Kidney (tissue), 14 donors: Measurements from ENCODE around the gene SYT14. TPM values are rescaled to one million over a fixed set of nuclear protein-coding genes. Genes with fewer than 3 reads are reported as not detected.

Experiments used
- DNase-seq, 5 donors: peaks; one replicate each; pipeline ENCODE4 v3.0.0-alpha.2; 2013 to 2020
- FAIRE-seq: peaks from 2 replicates; lab custom pipeline; 2012; peaks lifted over from hg19 to GRCh38; lab: Jason Lieb, UNC
- H3K27ac ChIP-seq, 2 donors: one replicate each; pipeline ENCODE4 v1.7.0; 2013; ENCODE audit warnings: low read depth in 2 of 2, low read length in 2 of 2, inconsistent platforms in 1 of 2
- H3K27me3 ChIP-seq: one replicate; pipeline ENCODE4 v1.7.1; 2013; ENCODE audit warnings: low read length, inconsistent platforms; ENCODE audit not compliant: control insufficient read depth, insufficient read depth
- H3K36me3 ChIP-seq, 3 donors: one replicate each; pipeline versions ENCODE4 v1.7.0 to v1.7.1; 2013; ENCODE audit warnings: low read length in 3 of 3, control low read depth in 1 of 3, inconsistent platforms in 1 of 3; ENCODE audit not compliant: insufficient read depth in 3 of 3, control insufficient read depth in 2 of 3
- H3K4me1 ChIP-seq, 3 donors: one replicate each; pipeline versions ENCODE4 v1.7.0 to v1.7.1; 2013; ENCODE audit warnings: low read length in 3 of 3, inconsistent platforms in 1 of 3, low read depth in 1 of 3; ENCODE audit not compliant: control insufficient read depth in 2 of 3, insufficient read depth in 2 of 3
- H3K4me3 ChIP-seq, 3 donors: one replicate each; pipeline versions ENCODE4 v1.7.0 to v1.8.1; 2013; ENCODE audit warnings: low read length in 3 of 3, control low read depth in 1 of 3, inconsistent platforms in 1 of 3
- H3K9ac ChIP-seq, 3 donors: one replicate each; pipeline versions ENCODE4 v1.7.0 to v1.7.1; 2013; ENCODE audit warnings: low read length in 3 of 3, control low read depth in 1 of 3, inconsistent platforms in 1 of 3
- H3K9me3 ChIP-seq, 3 donors: one replicate each; pipeline versions ENCODE4 v1.7.0 to v1.7.1; 2013; ENCODE audit warnings: low read length in 3 of 3, control low read depth in 1 of 3, inconsistent platforms in 1 of 3; ENCODE audit not compliant: control insufficient read depth in 2 of 3, insufficient read depth in 1 of 3
- CTCF ChIP-seq: IDR thresholded peaks from 3 replicates; pipeline ENCODE4 v1.5.1; 2012; ENCODE audit warnings: mild to moderate bottlenecking, moderate library complexity, borderline replicate concordance; ENCODE audit not compliant: insufficient read depth; ENCODE audit errors: extremely low read depth
- intact Hi-C: fragments of 100-400 bp; cut with DNase I; formaldehyde crosslinking; loops from one replicate; pipeline ENCODE4 v1.11.1; 2022
- polyA plus RNA-seq: library from polyadenylated mRNA; stranded (reverse); fragments of 350-450 nt; fragmentation: Illumina TruSeq; extraction: RNeasy Lipid Tissue Mini Kit (QIAGEN cat#74804); gene quantifications from one replicate; pipeline ENCODE4 v1.2.3, GENCODE V29; 2014; ENCODE audit warnings: low read depth, low replicate concordance; ENCODE audit not compliant: insufficient read depth
- total RNA-seq: library from RNA; stranded (reverse); fragmentation: NEBNext Ultra II Directional; extraction: Animal tissue kit (Norgen Biotek cat#: 25700); gene quantifications from one replicate; pipeline ENCODE4 v1.2.1, GENCODE V29; 2021
- donor health status: control.
- donor health status: control.
- donor health status: control.
- donor health status: control.
- donor health status: control.
- donor health status: DM: yes; HTN: yes; CAD: no.
- donor health status: Normal renal cell carcinoma (clear cell type).

The SYT14 gene
- total and polyA plus RNA-seq, 2 donors from 2014 or later = 0.22 to 1.3 TPM

DNA sequence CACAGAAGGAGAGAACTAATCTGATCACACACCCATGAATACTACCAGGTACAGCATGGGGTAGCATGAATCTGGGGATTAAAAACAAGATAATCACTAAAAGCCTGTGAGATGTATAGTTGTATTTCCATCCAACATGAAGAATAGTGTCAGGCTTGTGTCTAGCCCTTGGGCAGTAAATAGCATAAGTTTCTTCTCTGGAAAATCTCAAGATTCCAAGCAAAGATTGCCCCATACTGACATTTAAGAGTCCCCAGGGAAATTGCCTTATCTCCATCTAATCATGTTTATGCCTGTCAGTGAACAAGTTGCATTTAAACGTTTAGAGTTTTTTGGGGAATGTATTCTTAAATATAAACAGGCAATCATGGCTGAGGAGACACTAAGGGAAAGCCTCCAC lies 185.4 kb downstream of the SYT14 start:
- no peak for TF ChIP-seq CTCF
- Histone ChIP-seq H3K27me3 (no peaks in the 10 kb centered on the region), H3K9me3 (no peaks in the 10 kb centered on the region), H3K4me1 (no peaks in the 10 kb centered on the region), H3K36me3 (no peaks in the 10 kb centered on the region), H3K9ac (no peak overlapping the region), H3K4me3 (no peak overlapping the region), H3K27ac (no peak overlapping the region)
- FAIRE-seq (no peak), DNase-seq (no peak)
- intact Hi-C loops = no loop called here

DNA sequence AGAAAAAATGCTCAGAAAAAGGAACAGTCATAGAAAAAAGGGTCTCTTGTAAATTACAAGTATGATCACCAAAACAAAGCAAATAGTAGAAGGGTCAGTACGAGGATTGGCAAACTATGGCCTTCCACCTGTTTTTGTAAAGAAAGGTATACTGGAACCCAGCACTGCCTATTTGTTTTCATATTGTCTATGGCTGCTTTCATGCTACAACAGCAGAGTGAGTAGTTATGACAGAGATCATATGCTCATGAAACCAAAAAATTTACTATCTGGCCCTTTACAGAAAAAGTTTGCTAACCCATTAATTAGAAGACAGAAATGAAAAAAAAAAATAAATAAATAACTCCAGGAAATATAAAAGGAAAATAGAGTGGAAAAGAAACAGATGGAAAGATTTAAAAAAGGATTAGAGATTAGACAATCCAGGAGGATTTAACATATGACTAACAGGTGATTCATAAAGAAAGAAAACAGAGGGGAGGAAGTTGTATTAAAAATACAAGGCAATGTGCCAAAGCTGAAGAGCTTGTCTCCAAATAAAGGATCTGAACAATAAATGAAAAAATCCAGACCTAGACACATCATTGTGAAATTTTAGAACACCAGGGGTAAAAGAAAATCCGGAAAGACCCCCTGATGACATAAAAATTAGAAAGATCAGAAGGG lies 186.0 kb downstream of the SYT14 start:
- DNase-seq (no peak), FAIRE-seq (no peak)
- Histone ChIP-seq H3K4me3 (no peak overlapping the region), H3K27ac (no peak overlapping the region), H3K4me1 (no peaks in the 10 kb centered on the region), H3K27me3 (no peaks in the 10 kb centered on the region), H3K9me3 (no peaks in the 10 kb centered on the region), H3K36me3 (no peaks in the 10 kb centered on the region), H3K9ac (no peak overlapping the region)
- intact Hi-C loops = no loop called here
- no peak for TF ChIP-seq CTCF

DNA sequence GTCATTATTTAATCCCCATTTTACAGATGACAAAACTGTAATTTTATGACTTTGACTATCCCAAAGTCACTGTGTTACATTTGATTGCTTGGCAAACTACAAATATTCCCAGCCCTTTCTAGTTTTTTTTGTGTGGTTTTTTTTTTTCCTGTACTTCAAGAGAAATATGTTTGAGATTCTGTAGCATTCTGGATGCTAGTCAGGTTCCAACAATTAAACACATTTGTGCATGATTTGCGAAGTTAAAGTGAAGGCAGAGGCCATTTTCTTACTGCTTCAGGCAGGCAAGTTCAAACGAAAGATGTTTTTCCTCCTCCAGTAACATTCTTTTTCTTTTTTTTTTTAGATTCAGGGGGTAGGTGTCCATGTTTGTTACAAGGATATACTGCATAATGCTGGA lies 186.7 kb downstream of the SYT14 start:
- FAIRE-seq (no peak), DNase-seq (no peak)
- no peaks in the 10 kb centered on the region for H3K27me3 ChIP-seq
- H3K36me3 ChIP-seq = no peaks in the 10 kb centered on the region
- intact Hi-C loops = no loop called here
- no peak for TF ChIP-seq CTCF
- H3K9ac ChIP-seq = no peak overlapping the region
- no peak overlapping the region for H3K4me3 ChIP-seq
- no peaks in the 10 kb centered on the region for H3K4me1 ChIP-seq
- no peak overlapping the region for H3K27ac ChIP-seq
- H3K9me3 ChIP-seq = no peaks in the 10 kb centered on the region

- H3K9ac ChIP-seq = no peak overlapping the region
- no peaks in the 10 kb centered on the region for H3K36me3 ChIP-seq
- no peaks in the 10 kb centered on the region for H3K4me1 ChIP-seq
- FAIRE-seq = no peak
- DNase-seq = no peak
- no peak overlapping the region for H3K4me3 ChIP-seq
- no peaks in the 10 kb centered on the region for H3K27me3 ChIP-seq
- no peaks in the 10 kb centered on the region for H3K9me3 ChIP-seq
- TF ChIP-seq CTCF = no peak
- intact Hi-C loops = no loop called here
- H3K27ac ChIP-seq = no peak overlapping the region
Measured at GRCh38 chr1:210125143-210125542, 187.1 kb downstream of the SYT14 start.
